NCI-H1092 (cell line): Measurements from ENCODE around the gene POFUT2.

ENCODE experiments used
- DNase-seq: peaks from one replicate; lab custom pipeline; 2025; lab: John Stamatoyannopoulos, UW

The POFUT2 gene

GRCh38 chr21:45297329-45297728, 9.6 kb upstream of the POFUT2 start:
- DNase-seq, result no peak

- no peak for DNase-seq
Measured at GRCh38 chr21:45296638-45297037, 8.9 kb upstream of the POFUT2 start.

- no peak for DNase-seq
Measured at GRCh38 chr21:45295576-45296365, 8.1 kb upstream of the POFUT2 start.

- no peak for DNase-seq
Measured at GRCh38 chr21:45294509-45295291, 7.0 kb upstream of the POFUT2 start.

GRCh38 chr21:45293726-45294401, 6.2 kb upstream of the POFUT2 start:
- DNase-seq, result no peak

GRCh38 chr21:45293220-45293725, 5.6 kb upstream of the POFUT2 start:
- no peak for DNase-seq

GRCh38 chr21:45292399-45293219, 4.9 kb upstream of the POFUT2 start:
- peak; percentile 77 for DNase-seq

GRCh38 chr21:45291613-45292398, 4.1 kb upstream of the POFUT2 start:
- no peak for DNase-seq

GRCh38 chr21:45290948-45291612, 3.4 kb upstream of the POFUT2 start:
- DNase-seq, result no peak

GRCh38 chr21:45289655-45290515, 2.2 kb upstream of the POFUT2 start:
- no peak for DNase-seq

- no peak for DNase-seq
Measured at GRCh38 chr21:45289134-45289533, 1.4 kb upstream of the POFUT2 start.

- DNase-seq, result no peak
Measured at GRCh38 chr21:45288441-45288841, 746 bp upstream of the POFUT2 start.

GRCh38 chr21:45286671-45287437, 841 bp downstream of the POFUT2 start:
- no peak for DNase-seq

GRCh38 chr21:45285266-45285931, 2.3 kb downstream of the POFUT2 start:
- DNase-seq, result no peak

GRCh38 chr21:45284456-45284741, 3.3 kb downstream of the POFUT2 start:
- no peak for DNase-seq

GRCh38 chr21:45283611-45284455, 3.9 kb downstream of the POFUT2 start:
- no peak for DNase-seq

GRCh38 chr21:45283035-45283610, 4.6 kb downstream of the POFUT2 start:
- DNase-seq, result no peak
